ENCODE data around the gene ZGPAT.

Gene ZGPAT

DNA sequence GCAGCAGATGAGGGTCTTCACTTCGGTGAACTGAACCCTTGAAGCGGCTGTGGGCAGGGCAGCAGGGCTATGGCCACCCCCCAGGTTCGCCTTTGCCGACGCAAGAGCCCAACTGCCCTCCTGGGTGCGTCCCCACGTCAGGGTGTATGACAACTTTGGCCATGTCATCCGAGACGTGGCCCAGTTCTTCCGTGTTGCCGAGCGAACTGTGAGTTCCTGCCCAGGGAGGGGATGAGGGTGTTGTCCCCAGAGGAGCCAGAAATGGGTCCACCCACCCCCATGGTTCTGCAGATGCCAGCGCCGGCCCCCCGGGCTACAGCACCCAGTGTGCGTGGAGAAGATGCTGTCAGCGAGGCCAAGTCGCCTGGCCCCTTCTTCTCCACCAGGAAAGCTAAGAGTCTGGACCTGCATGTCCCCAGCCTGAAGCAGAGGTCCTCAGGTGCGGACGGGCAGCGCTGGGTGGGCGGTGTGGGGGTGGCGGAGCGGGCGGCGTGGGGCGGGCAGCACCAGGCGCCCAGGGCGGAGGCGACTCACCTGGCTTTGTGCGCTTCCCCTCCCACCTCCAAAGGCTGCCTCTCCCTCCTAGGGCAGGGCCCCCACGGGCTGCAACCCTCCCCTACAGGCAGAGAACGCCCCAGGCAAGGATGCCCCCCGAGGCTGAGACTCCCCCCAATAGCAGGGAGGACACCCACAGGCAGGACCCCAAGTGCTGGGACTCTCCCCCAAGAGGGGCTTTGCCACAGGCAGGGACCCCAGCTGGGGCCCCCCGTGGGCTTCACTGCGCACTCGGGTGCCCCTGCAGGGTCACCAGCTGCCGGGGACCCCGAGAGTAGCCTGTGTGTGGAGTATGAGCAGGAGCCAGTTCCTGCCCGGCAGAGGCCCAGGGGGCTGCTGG lies 17.6 kb upstream of the ZGPAT start:
- no peak for DNase-seq
- intact Hi-C loops (cut with DNase I), result no loop called here

- no peak for DNase-seq
These were observed 16.7 kb upstream of the ZGPAT start for GRCh38 chr20:63690898-63691710.

GRCh38 chr20:63691711-63692435 lies 16.0 kb upstream of the ZGPAT start:
- intact Hi-C loops (cut with DNase I), result no loop called here
- no peak for DNase-seq

More at GRCh38 chr20:63690898-63691710, 16.7 kb upstream of the ZGPAT start:
- intact Hi-C loops (cut with DNase I), result no loop called here

DNA sequence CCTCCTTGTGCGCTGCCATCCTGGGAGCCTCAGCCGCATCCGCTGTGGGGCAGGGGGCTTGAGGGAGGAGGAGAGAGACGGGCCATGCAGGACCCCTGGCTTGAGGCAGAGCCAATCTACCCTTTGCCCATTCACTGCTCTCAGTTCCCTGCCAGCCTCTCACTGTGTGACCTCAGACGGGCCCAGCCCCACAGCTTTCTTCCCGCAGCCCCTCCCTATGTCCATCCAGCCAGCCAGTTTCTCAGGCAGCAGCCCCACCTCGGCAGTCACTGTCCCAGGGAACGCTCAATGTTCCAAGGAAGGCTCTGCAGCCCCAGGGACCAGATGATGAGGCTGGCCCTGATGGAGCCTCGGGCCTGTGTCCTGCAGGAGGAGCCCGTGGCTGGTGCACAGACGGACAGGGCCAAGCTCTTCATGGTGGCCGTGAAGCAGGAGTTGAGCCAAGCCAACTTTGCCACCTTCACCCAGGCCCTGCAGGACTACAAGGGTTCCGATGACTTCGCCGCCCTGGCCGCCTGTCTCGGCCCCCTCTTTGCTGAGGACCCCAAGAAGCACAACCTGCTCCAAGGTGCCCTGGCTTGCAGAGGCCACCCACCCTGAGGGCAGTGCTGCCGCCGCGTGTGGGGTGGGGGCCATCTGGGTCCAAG lies 15.3 kb upstream of the ZGPAT start:
- DNase-seq, result no peak
- intact Hi-C loops (cut with DNase I), result no loop called here

GRCh38 chr20:63693083-63693732 lies 14.6 kb upstream of the ZGPAT start:
- intact Hi-C loops (cut with DNase I), result no loop called here
- no peak for DNase-seq

- intact Hi-C loops (cut with DNase I), result no loop called here
- peak in 1 of 42 donors; percentile 5 for DNase-seq
These were observed 13.9 kb upstream of the ZGPAT start for GRCh38 chr20:63693733-63694583.

DNA sequence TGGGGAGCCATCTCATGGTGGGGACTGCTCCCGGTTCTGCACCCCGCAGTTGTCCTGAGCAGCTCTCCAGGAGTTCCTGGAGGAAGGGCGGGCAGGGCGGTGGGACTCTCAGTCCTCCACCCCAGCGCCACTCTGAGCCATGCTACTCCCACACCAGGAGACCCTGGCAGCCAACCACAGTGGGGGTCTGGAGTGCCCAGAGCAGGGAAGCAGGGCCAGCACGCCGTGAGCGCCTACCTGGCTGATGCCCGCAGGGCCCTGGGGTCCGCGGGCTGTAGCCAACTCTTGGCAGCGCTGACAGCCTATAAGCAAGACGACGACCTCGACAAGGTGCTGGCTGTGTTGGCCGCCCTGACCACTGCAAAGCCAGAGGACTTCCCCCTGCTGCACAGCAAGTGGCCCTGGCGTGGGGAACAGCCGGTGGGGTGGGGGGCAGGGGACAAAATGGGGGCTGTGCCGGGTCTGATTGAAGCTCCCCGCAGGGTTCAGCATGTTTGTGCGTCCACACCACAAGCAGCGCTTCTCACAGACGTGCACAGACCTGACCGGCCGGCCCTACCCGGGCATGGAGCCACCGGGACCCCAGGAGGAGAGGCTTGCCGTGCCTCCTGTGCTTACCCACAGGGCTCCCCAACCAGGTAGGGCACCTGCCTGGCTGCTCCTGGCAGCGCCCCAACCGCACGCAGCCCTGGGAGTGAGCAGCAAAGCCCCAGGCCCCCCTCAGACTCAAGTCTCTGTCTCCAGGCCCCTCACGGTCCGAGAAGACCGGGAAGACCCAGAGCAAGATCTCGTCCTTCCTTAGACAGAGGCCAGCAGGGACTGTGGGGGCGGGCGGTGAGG lies 13.0 kb upstream of the ZGPAT start:
- intact Hi-C loops (cut with DNase I), result no loop called here
- DNase-seq, result peak in 1 of 42 donors; percentile 4

DNA sequence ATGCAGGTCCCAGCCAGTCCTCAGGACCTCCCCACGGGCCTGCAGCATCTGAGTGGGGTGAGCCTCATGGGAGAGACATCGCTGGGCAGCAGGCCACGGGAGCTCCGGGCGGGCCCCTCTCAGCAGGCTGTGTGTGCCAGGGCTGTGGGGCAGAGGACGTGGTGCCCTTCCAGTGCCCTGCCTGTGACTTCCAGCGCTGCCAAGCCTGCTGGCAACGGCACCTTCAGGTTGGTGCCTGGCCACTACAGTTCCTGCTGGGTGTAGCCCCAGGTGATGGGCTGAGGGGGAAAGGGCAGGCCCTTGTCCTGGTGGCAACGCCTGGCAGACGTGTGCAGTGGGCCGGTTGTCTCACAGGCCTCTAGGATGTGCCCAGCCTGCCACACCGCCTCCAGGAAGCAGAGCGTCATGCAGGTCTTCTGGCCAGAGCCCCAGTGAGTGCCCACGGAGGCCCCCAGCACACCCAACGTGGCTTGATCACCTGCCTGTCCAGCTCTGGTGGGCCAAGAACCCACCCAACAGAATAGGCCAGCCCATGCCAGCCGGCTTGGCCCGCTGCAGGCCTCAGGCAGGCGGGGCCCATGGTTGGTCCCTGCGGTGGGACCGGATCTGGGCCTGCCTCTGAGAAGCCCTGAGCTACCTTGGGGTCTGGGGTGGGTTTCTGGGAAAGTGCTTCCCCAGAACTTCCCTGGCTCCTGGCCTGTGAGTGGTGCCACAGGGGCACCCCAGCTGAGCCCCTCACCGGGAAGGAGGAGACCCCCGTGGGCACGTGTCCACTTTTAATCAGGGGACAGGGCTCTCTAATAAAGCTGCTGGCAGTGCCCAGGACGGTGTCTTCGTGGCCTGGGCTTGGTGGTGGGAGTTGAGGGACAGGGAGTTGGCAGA lies 12.2 kb upstream of the ZGPAT start:
- DNase-seq, result peak in 1 of 42 donors; percentile 1
- intact Hi-C loops (cut with DNase I), result no loop called here

GRCh38 chr20:63696306-63696627 lies 11.6 kb upstream of the ZGPAT start:
- intact Hi-C loops (cut with DNase I), result no loop called here
- peak in 1 of 42 donors; percentile 2 for DNase-seq

DNA sequence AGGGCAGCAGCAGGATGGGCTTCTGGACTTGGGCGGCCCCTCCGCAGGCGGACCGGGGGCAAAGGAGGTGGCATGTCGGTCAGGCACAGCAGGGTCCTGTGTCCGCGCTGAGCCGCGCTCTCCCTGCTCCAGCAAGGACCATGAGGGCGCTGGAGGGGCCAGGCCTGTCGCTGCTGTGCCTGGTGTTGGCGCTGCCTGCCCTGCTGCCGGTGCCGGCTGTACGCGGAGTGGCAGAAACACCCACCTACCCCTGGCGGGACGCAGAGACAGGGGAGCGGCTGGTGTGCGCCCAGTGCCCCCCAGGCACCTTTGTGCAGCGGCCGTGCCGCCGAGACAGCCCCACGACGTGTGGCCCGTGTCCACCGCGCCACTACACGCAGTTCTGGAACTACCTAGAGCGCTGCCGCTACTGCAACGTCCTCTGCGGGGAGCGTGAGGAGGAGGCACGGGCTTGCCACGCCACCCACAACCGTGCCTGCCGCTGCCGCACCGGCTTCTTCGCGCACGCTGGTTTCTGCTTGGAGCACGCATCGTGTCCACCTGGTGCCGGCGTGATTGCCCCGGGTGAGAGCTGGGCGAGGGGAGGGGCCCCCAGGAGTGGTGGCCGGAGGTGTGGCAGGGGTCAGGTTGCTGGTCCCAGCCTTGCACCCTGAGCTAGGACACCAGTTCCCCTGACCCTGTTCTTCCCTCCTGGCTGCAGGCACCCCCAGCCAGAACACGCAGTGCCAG lies 11.0 kb upstream of the ZGPAT start, which contains the start of gene TNFRSF6B:
Gene TNFRSF6B, plus strand, starts transcription at position 25 of the 729 bp plus-strand sequence. Its CDS starts 116 bp downstream, at position 141.
- intact Hi-C loops (cut with DNase I), result no loop called here
- peak in 6 of 42 donors; percentile 8 to 56 (median 36) for DNase-seq

DNA sequence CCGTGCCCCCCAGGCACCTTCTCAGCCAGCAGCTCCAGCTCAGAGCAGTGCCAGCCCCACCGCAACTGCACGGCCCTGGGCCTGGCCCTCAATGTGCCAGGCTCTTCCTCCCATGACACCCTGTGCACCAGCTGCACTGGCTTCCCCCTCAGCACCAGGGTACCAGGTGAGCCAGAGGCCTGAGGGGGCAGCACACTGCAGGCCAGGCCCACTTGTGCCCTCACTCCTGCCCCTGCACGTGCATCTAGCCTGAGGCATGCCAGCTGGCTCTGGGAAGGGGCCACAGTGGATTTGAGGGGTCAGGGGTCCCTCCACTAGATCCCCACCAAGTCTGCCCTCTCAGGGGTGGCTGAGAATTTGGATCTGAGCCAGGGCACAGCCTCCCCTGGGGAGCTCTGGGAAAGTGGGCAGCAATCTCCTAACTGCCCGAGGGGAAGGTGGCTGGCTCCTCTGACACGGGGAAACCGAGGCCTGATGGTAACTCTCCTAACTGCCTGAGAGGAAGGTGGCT lies 10.4 kb upstream of the ZGPAT start:
- DNase-seq, result peak in 2 of 42 donors; percentile 1 to 5
- intact Hi-C loops (cut with DNase I), result no loop called here

- DNase-seq, result no peak
- intact Hi-C loops (cut with DNase I), result no loop called here
These were observed 9.8 kb upstream of the ZGPAT start for GRCh38 chr20:63697868-63698545.

DNA sequence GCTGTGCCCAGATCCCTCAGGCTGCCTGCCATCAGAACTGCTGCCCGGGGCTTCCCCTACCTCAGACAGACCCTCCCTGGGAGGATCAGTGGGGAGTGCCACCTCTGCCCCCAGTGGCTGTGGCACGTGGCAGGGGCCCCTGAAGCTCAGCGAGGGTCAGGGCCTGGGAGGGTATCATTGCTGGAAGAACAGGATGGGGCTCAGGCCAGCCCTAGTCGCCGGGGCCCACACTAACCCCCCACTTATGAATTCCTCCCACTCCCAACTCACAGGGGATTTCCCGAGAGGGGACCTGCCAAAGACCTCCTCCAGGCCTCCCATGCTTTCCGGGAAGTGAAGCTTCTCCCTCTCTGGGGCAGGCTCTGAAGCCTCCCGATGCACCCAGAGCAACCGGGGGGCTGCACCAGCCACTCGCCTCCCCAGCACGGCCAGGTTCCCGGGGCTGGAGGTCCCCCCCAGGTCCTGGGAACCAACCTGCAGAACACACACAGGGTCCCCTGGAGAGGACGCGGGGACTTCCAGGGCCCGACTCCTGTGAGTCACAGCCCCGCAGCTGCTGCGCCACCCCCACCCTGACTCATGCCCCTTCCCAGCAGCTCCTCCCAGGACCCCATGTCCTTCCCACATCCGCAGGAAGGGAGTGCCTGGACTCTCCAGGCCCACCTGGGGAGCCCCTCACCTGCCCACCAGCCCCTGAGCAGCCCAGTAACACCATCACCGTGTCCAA lies 8.9 kb upstream of the ZGPAT start:
- peak in 26 of 42 donors; percentile 38 to 76 (median 54) for DNase-seq
- intact Hi-C loops (cut with DNase I), result no loop called here
